Measurements from ENCODE around the gene LOXHD1.

GRCh38 chr18:46642561-46642960, 14.5 kb downstream of the LOXHD1 start:
- no peak for TF ChIP-seq CTCF (IDR thresholded peaks at IDR 0.05; ENCODE audit: insufficient read depth, low read length)
- TF ChIP-seq POLR2AphosphoS5 (IDR thresholded peaks at IDR 0.05; ENCODE audit: low read depth), result no peak
- TF ChIP-seq REST (IDR thresholded peaks at IDR 0.05; ENCODE audit: insufficient replicate concordance, low read depth), result no peak
- no peak for TF ChIP-seq GABPA (IDR thresholded peaks at IDR 0.05; ENCODE audit: low read depth)
- no peak for TF ChIP-seq SPI1 (IDR thresholded peaks at IDR 0.05; ENCODE audit: borderline replicate concordance, low read depth)
